Astrocyte (in vitro differentiated cells and primary cell): ENCODE data around the gene NOBOX. TPM values are rescaled to one million over a fixed set of nuclear protein-coding genes. Genes with fewer than 3 reads are reported as not detected.
"Not testable (repeated sequence)": the region's sequence is repeated elsewhere in the genome, so short reads cannot be mapped to it uniquely, and the experiment has no call there.

Experiments
- DNase-seq: peaks from one replicate; pipeline ENCODE4 v3.0.0-alpha.2; 2010; ENCODE audit warnings: low read depth
- FAIRE-seq: peaks from 2 replicates; lab custom pipeline; 2011; peaks lifted over from hg19 to GRCh38; lab: Jason Lieb, UNC
- H2AFZ ChIP-seq: 2 replicates; pipeline ENCODE4 v1.6.0; 2012; ENCODE audit warnings: low read depth, low read length, inconsistent platforms
- H3K27ac ChIP-seq: 2 replicates; pipeline ENCODE4 v1.5.1; 2011; ENCODE audit warnings: low read depth, low read length, inconsistent platforms
- H3K27me3 ChIP-seq: 2 replicates; pipeline ENCODE4 v1.6.0; 2011; ENCODE audit warnings: low read length, inconsistent platforms; ENCODE audit not compliant: insufficient read depth
- H3K36me3 ChIP-seq: 2 replicates; pipeline ENCODE4 v1.5.1; 2011; ENCODE audit warnings: low read length, inconsistent platforms; ENCODE audit not compliant: insufficient read depth
- H3K4me1 ChIP-seq: 2 replicates; pipeline ENCODE4 v1.5.1; 2011; ENCODE audit warnings: low read length, inconsistent platforms; ENCODE audit not compliant: insufficient read depth
- H3K4me2 ChIP-seq: 2 replicates; pipeline ENCODE4 v1.6.0; 2012; ENCODE audit warnings: low read length, inconsistent platforms
- H3K4me3 ChIP-seq: 2 replicates; pipeline ENCODE4 v1.5.1; 2011; ENCODE audit warnings: low read depth, mild to moderate bottlenecking, low read length, inconsistent platforms; ENCODE audit not compliant: insufficient read depth
- H3K79me2 ChIP-seq: 2 replicates; pipeline ENCODE4 v1.6.0; 2012; ENCODE audit warnings: mild to moderate bottlenecking, low read length, inconsistent platforms; ENCODE audit not compliant: insufficient read depth
- H3K9ac ChIP-seq: 2 replicates; pipeline ENCODE4 v1.6.0; 2012; ENCODE audit warnings: mild to moderate bottlenecking, low read length, inconsistent platforms
- H3K9me3 ChIP-seq: 2 replicates; pipeline ENCODE4 v1.5.1; 2012; ENCODE audit warnings: low read depth, mild to moderate bottlenecking, low read length, inconsistent platforms; ENCODE audit not compliant: insufficient read depth
- H4K20me1 ChIP-seq: 2 replicates; pipeline ENCODE4 v1.6.0; 2012; ENCODE audit warnings: low read length, inconsistent platforms; ENCODE audit not compliant: insufficient read depth
- H3K27ac Mint-ChIP-seq: one replicate; pipeline ENCODE4 v1.8.0; 2021; ENCODE audit warnings: mild to moderate bottlenecking, mixed read lengths; ENCODE audit not compliant: unreplicated experiment
- H3K27me3 Mint-ChIP-seq: one replicate; pipeline ENCODE4 v1.8.0; 2021; ENCODE audit warnings: low read depth, mixed read lengths; ENCODE audit not compliant: unreplicated experiment
- H3K36me3 Mint-ChIP-seq: one replicate; pipeline ENCODE4 v1.8.0; 2021; ENCODE audit warnings: low read depth, mixed read lengths; ENCODE audit not compliant: unreplicated experiment
- H3K4me1 Mint-ChIP-seq: one replicate; pipeline ENCODE4 v1.8.0; 2021; ENCODE audit warnings: low read depth, mixed read lengths; ENCODE audit not compliant: unreplicated experiment
- H3K4me3 Mint-ChIP-seq: one replicate; pipeline ENCODE4 v1.8.0; 2021; ENCODE audit warnings: mild to moderate bottlenecking, moderate library complexity, mixed read lengths; ENCODE audit not compliant: unreplicated experiment
- H3K9me3 Mint-ChIP-seq: one replicate; pipeline ENCODE4 v1.8.0; 2021; ENCODE audit warnings: mild to moderate bottlenecking, mixed read lengths; ENCODE audit not compliant: unreplicated experiment
- EZH2 ChIP-seq: IDR thresholded peaks from 2 replicates; pipeline ENCODE4 v1.6.1; 2012; ENCODE audit warnings: mild to moderate bottlenecking, low read length, inconsistent platforms; ENCODE audit not compliant: insufficient read depth
- total RNA-seq: library from RNA; stranded (reverse); gene quantifications from 2 replicates; pipeline ENCODE4 v1.2.1, GENCODE V29; 2021
- TF ChIP-seq, protein P1 (sequence below): IDR thresholded peaks from 2 replicates; pipeline ENCODE4 v1.5.1; 2011; ENCODE audit warnings: low read depth, mild to moderate bottlenecking, inconsistent platforms, low read length, moderate library complexity; ENCODE audit not compliant: insufficient read depth

The NOBOX gene
- total RNA-seq, 1 donor from 2014 or later: not detected

DNA sequence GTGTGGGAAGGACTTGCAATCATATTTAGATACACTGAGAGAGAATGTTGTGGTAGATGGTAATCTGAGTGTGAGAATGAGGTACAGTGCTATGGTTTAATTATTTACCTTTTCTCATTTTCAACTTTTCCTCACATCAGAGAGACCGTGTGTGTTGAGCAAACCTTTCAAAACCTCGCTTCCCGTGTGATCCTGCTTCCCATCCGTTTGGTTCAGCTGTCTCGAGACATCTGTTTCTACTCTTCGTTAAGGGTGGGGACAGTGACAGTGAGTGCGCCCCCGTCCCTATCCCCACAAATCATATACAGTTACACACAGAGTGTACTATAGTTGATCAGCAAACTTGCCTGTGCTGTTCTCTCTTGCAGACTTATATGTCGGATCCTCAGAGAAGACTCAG lies 33.0 kb upstream of the NOBOX start:
- no peak for DNase-seq
- no peak overlapping the region for H3K4me3 ChIP-seq
- no peak overlapping the region for H3K4me3 Mint-ChIP-seq
- H3K9ac ChIP-seq: no peak overlapping the region
- no peaks in the 10 kb centered on the region for H4K20me1 ChIP-seq
- FAIRE-seq: no peak
- no peak for TF ChIP-seq EZH2
- TF ChIP-seq, protein P1, sequence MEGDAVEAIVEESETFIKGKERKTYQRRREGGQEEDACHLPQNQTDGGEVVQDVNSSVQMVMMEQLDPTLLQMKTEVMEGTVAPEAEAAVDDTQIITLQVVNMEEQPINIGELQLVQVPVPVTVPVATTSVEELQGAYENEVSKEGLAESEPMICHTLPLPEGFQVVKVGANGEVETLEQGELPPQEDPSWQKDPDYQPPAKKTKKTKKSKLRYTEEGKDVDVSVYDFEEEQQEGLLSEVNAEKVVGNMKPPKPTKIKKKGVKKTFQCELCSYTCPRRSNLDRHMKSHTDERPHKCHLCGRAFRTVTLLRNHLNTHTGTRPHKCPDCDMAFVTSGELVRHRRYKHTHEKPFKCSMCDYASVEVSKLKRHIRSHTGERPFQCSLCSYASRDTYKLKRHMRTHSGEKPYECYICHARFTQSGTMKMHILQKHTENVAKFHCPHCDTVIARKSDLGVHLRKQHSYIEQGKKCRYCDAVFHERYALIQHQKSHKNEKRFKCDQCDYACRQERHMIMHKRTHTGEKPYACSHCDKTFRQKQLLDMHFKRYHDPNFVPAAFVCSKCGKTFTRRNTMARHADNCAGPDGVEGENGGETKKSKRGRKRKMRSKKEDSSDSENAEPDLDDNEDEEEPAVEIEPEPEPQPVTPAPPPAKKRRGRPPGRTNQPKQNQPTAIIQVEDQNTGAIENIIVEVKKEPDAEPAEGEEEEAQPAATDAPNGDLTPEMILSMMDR: no peak
- H3K4me1 ChIP-seq: no peaks in the 10 kb centered on the region
- no peaks in the 10 kb centered on the region for H3K9me3 Mint-ChIP-seq
- no peaks in the 10 kb centered on the region for H3K79me2 ChIP-seq
- no peaks in the 10 kb centered on the region for H3K27me3 Mint-ChIP-seq
- H2AFZ ChIP-seq: no peak overlapping the region
- H3K27ac ChIP-seq: no peak overlapping the region
- H3K27me3 ChIP-seq: peaks cover 5% of the 10 kb centered on the region
- no peak overlapping the region for H3K27ac Mint-ChIP-seq
- peaks cover 3% of the 10 kb centered on the region for H3K4me1 Mint-ChIP-seq
- H3K36me3 Mint-ChIP-seq: no peaks in the 10 kb centered on the region
- no peaks in the 10 kb centered on the region for H3K9me3 ChIP-seq
- no peak overlapping the region for H3K4me2 ChIP-seq
- no peaks in the 10 kb centered on the region for H3K36me3 ChIP-seq

DNA sequence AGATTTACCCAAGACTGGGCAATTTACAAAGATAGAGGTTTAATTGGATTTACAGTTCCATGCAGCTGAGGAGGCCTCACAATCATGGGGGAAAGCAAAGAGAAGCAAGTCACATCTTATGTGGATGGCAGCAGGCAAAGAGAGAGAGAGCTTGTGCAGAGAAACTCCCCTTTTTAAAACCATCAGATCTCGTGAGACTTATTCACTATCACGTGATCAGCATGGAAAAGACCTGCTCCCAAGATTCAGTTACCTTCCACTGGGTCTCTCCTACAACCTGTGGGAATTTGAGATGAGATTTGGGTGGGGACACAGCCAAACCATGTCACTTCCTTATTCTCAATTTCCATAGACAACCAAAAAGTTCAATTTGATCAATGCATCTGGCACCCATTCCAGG lies 24.9 kb upstream of the NOBOX start:
- no peaks in the 10 kb centered on the region for H4K20me1 ChIP-seq
- H3K36me3 ChIP-seq: no peaks in the 10 kb centered on the region
- Mint-ChIP-seq H3K27ac (no peak overlapping the region), H3K36me3 (no peaks in the 10 kb centered on the region), H3K27me3 (no peaks in the 10 kb centered on the region), H3K4me3 (no peak overlapping the region), H3K9me3 (peaks cover 14% of the 10 kb centered on the region), H3K4me1 (no peaks in the 10 kb centered on the region)
- no peak overlapping the region for H3K4me3 ChIP-seq
- FAIRE-seq: no peak
- no peaks in the 10 kb centered on the region for H3K79me2 ChIP-seq
- DNase-seq: no peak
- TF ChIP-seq, protein P1: no peak
- no peak for TF ChIP-seq EZH2
- H3K27ac ChIP-seq: no peak overlapping the region
- no peak overlapping the region for H3K4me2 ChIP-seq
- no peaks in the 10 kb centered on the region for H3K4me1 ChIP-seq
- H2AFZ ChIP-seq: no peak overlapping the region
- no peak overlapping the region for H3K9ac ChIP-seq
- no peaks in the 10 kb centered on the region for H3K9me3 ChIP-seq
- H3K27me3 ChIP-seq: no peaks in the 10 kb centered on the region

DNA sequence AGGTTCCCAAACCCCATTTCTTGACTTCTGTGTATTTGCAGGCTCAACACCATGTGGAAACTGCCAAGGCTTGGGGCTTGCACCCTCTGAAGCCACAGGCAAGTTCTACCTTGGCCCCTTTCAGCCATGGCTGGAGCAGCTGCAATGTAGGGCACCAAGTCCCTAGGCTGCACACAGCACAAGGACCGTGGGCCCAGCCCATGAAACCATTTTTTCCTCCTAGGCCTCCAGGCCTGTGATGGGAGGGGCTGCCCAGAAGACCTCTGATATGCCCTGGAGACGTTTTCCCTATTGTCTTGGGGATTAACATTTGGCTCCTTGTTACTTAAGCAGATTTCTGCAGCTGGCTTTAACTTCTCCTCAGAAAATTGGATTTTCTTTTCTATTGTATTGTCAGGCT lies 24.0 kb upstream of the NOBOX start:
- not testable (repeated sequence) for H3K27ac Mint-ChIP-seq, H3K4me2 ChIP-seq, H3K4me3 ChIP-seq, H3K9me3 ChIP-seq, H4K20me1 ChIP-seq, H3K36me3 Mint-ChIP-seq, H3K9ac ChIP-seq, H3K27me3 ChIP-seq, FAIRE-seq, DNase-seq, H2AFZ ChIP-seq, H3K79me2 ChIP-seq, H3K4me3 Mint-ChIP-seq, H3K4me1 Mint-ChIP-seq, H3K27ac ChIP-seq, H3K27me3 Mint-ChIP-seq, H3K4me1 ChIP-seq, H3K36me3 ChIP-seq
- H3K9me3 Mint-ChIP-seq: peaks cover 17% of the 10 kb centered on the region

DNA sequence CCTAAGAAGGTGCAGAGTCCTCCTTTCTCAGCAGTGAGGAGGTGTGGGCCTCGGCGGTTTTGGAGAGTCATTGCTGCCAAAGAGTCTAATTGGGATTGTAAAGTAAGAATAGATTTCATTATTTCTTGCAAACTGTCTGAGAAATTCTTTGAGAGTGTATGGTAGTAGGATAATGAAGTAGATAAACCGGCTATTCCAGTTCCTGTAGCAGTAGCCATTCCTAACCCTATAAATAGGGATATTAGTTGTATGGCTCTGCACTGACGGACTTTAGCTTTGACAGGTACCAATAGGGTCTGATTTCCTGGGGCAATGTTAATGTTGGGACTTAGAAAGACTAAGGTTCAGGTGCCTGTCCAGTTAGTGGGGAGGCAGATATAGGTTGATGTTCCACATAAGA lies 15.4 kb upstream of the NOBOX start:
- not testable (repeated sequence) for H3K27me3 Mint-ChIP-seq, H3K4me1 ChIP-seq, DNase-seq, H3K9me3 ChIP-seq, H3K27ac ChIP-seq, FAIRE-seq, H3K4me3 Mint-ChIP-seq, H3K27ac Mint-ChIP-seq, H3K9me3 Mint-ChIP-seq, H3K4me3 ChIP-seq, H3K27me3 ChIP-seq, H4K20me1 ChIP-seq, H3K79me2 ChIP-seq, H2AFZ ChIP-seq, H3K4me2 ChIP-seq, H3K36me3 Mint-ChIP-seq, H3K4me1 Mint-ChIP-seq, H3K9ac ChIP-seq, H3K36me3 ChIP-seq
